Lung microvascular endothelial cell (primary cell): ENCODE results near the gene SCGB1A1. TPM values are rescaled to one million over a fixed set of nuclear protein-coding genes. Genes with fewer than 3 reads are reported as not detected.
A peak's percentile ranks its signal among the peaks of the same experiment; 100 is the strongest.
"Not testable (repeated sequence)": the region's sequence is repeated elsewhere in the genome, so short reads cannot be mapped to it uniquely, and the experiment has no call there.

Experiments
- DNase-seq, 2 donors: peaks; one replicate each; pipeline versions ENCODE4 v3.0.0 to v3.0.0-alpha.2; 2010; ENCODE audit warnings: low read depth in 2 of 2
- total RNA-seq: library from RNA; depleted of rRNA; stranded (reverse); fragments of >200 nt; gene quantifications from 2 replicates; pipeline ENCODE4 v1.2.1, GENCODE V29; 2014

The SCGB1A1 gene
- not detected in 2 replicates for total RNA-seq

- DNase-seq: no peak
Measured at GRCh38 chr11:62418733-62419132, at the start of gene SCGB1A1. SCGB1A1 (plus strand) TSS chr11:62419033; CDS start chr11:62419096, 63 bp downstream.

GRCh38 chr11:62370743-62371440 lies 47.9 kb upstream of the SCGB1A1 start:
- no peak for DNase-seq

DNA sequence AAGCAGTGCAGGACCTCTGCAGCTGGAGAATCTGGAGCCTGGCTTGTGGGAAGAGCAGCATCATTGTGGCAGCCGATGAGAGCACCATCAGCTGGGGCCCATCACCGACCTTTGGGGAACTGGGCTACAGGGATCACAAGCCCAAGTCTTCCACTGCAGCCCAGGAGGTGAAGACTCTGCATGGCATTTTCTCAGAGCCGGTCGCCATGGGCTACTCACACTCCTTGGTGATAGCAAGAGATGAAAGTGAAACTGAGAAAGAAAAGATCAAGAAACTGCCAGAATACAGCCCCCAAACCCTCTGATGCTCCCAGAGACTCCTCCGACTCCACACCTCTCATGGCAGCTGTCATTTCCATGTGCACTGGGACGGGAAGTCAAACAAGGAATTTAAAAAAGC lies 46.0 kb upstream of the SCGB1A1 start:
- DNase-seq: no peak

- DNase-seq: no peak
Measured at GRCh38 chr11:62373464-62374119, 45.2 kb upstream of the SCGB1A1 start.

GRCh38 chr11:62374801-62375200 lies 44.0 kb upstream of the SCGB1A1 start:
- no peak for DNase-seq

DNA sequence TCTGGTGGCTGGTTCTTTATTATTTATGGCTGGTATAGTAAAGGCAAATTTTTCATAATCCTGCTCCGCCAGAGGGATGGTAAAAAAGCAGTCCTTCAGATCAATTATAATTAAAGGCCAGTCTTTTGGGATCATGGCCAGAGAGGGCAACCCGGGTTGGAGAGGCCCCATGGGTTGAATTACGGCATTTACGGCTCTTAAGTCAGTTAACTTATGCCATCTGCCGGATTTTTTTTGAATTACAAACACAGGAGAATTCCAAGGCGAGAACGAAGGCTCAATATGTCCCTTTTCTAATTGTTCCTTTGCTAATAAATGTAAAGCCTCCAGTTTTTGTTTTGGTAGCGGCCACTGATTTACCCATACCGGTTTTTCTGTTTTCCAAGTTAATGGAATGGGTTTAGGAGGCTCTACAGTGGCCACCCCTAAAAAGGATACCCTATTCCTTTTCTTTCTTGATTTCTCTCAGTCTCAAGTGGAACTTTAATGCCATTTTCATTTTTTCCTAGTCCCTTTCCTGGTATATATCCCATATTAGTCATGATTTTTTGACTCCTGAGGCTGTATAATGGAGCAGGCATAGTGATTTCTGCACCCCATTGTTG lies 40.3 kb upstream of the SCGB1A1 start:
- DNase-seq: peak; percentile 64 to 70

DNA sequence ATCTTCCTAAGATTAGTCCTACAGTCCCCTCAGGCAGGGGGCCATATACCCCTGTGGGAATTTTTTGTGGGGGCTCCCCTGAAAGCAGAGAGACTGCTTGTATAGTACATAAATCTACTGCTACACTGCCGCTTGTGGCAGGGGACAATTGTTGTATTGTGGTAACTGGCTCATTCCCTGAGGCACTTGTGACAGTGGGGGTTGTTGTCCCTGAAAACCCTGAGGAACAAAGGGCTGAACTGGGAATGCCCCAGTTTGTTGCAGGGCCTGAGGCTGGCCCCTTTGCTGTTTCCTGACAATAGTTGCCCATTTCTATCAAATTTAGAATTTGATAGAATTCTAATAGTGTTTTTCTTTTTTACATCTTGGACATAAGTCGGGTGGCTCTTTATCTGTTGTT lies 39.2 kb upstream of the SCGB1A1 start:
- DNase-seq: not testable (repeated sequence)

- peak; percentile 73 to 74 for DNase-seq
Measured at GRCh38 chr11:62380821-62381245, 38.0 kb upstream of the SCGB1A1 start.

- no peak for DNase-seq
Measured at GRCh38 chr11:62383822-62384221, 35.0 kb upstream of the SCGB1A1 start.

GRCh38 chr11:62386083-62386482 lies 32.8 kb upstream of the SCGB1A1 start:
- DNase-seq: not testable (repeated sequence)

GRCh38 chr11:62387381-62387780 lies 31.5 kb upstream of the SCGB1A1 start:
- no peak for DNase-seq

- DNase-seq: no peak
Measured at GRCh38 chr11:62388999-62389398, 29.8 kb upstream of the SCGB1A1 start.

DNA sequence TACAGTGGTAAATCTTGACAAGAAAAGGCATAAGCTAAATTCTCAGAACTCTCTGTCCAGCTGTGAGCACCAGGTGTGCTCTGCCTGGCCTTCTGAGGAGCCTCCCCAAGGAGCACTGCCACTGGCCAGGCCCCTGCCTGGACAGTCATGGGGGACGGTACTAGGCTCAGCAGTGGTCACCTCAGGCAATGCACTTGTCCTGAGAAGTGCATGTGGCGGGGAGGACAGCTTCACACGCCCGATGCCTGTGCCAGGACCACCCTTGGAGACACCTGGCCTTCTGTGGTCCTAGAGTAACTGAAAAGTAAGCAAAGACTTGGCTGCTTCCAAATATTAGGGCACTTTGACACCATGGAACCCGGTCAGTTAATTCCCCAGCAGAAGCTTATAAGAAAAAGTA lies 28.6 kb upstream of the SCGB1A1 start:
- no peak for DNase-seq

- no peak for DNase-seq
Measured at GRCh38 chr11:62390722-62391121, 28.1 kb upstream of the SCGB1A1 start.

DNA sequence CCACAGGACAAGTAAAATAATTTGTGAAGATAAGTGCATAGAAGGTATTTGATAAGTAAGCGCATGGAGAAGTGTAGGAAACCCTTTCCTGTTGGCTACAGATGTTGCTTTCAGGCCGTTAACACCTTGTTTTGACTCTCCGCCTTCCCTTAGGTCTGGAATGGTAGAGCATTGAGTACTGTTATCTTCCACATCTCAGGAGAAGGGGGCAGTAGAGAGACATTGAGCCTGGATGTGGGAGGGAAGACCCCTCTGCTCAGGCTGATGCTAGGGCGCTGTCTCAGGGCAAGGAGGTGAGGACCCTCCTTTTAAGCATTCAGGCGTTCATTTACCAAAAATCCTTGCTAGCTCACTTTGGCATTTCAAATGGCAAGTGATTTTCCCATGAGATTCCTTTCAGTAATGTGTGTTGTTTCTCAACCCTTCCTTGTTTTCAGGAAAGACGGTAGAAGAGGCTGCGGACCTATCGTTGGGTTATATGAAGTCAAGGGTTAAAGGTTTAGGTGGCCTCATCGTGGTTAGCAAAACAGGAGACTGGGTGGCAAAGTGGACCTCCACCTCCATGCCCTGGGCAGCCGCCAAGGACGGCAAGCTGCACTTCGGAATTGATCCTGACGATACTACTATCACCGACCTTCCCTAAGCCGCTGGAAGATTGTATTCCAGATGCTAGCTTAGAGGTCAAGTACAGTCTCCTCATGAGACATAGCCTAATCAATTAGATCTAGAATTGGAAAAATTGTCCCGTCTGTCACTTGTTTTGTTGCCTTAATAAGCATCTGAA lies 27.0 kb upstream of the SCGB1A1 start:
- DNase-seq: no peak

GRCh38 chr11:62392506-62392905 lies 26.3 kb upstream of the SCGB1A1 start:
- DNase-seq: no peak

DNA sequence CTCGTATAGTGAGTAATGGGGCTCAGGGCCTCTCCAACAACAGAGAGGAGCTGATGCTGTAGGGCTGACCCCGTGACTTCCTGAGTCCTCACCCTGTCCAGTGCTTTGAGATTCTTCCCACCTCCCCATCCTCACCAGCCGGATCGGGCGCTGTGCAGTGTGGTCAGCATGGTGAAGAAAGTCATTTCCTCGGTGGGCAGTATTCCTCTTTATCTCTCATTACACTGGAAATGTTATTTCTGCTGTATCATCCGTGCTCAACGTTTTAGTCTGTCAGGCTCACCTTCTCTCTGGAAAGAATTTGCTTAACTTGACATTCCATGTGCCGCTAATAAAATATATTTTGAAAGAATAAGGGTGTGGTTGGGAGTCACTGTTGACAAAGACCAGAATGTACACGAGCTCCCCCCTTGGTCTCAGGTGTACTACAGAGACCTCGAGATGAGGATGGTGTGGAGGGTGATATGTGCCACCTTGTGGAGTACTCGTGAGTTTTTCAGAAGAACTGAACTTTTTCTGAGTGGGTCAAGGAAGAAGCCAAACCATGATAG lies 25.7 kb upstream of the SCGB1A1 start:
- no peak for DNase-seq

DNA sequence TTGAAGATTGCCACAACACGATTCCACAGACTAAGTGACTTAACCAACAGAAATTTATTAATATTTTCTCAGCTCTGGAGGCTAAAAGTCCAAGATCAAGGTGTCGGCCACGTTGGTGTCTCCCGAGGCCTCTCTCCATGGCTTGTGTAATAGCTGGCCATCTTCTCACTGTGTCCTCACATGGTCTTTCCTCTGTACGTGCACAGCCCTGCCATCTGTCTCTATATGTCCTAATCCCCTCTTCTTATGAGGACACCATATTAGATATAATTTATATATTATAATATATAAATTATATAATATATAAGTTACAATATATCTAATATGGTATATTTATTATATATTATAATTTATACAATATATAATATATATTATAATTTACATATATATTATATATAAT lies 25.1 kb upstream of the SCGB1A1 start:
- no peak for DNase-seq

GRCh38 chr11:62394825-62395538 lies 23.9 kb upstream of the SCGB1A1 start:
- peak; percentile 87 to 89 for DNase-seq

- no peak for DNase-seq
Measured at GRCh38 chr11:62395885-62396551, 22.8 kb upstream of the SCGB1A1 start.
